GM18505 (cell line): Measurements from ENCODE around the gene TBX4.

Source experiments
- ATAC-seq: cut with Tn5 transposase; IDR thresholded peaks from one replicate; pipeline ENCODE4 v1.9.1; 2021; ENCODE audit not compliant: unreplicated experiment
- POLR2A ChIP-seq: IDR thresholded peaks from 4 replicates; pipeline ENCODE4 v1.6.1; 2011; ENCODE audit warnings: borderline replicate concordance; ENCODE audit not compliant: insufficient read depth, insufficient read length; ENCODE audit errors: extremely low read depth

The TBX4 gene

GRCh38 chr17:61452301-61453290 lies at the start of gene TBX4:
Gene TBX4, plus strand, starts transcription at chr17:61452422. Its CDS starts 4,069 bp downstream, at chr17:61456491.
- no peak for TF ChIP-seq POLR2A
- ATAC-seq = no peak

GRCh38 chr17:61402978-61403800 lies 49.0 kb upstream of the TBX4 start:
- ATAC-seq = no peak
- TF ChIP-seq POLR2A = no peak

GRCh38 chr17:61403801-61404662 lies 48.2 kb upstream of the TBX4 start:
- no peak for TF ChIP-seq POLR2A
- no peak for ATAC-seq

GRCh38 chr17:61404663-61404912 lies 47.6 kb upstream of the TBX4 start:
- ATAC-seq = no peak
- no peak for TF ChIP-seq POLR2A

- TF ChIP-seq POLR2A = no peak
- ATAC-seq = no peak
Measured at GRCh38 chr17:61404913-61405685, 47.1 kb upstream of the TBX4 start.

GRCh38 chr17:61405686-61406536 lies 46.3 kb upstream of the TBX4 start:
- no peak for ATAC-seq
- TF ChIP-seq POLR2A = no peak

GRCh38 chr17:61406537-61406845 lies 45.7 kb upstream of the TBX4 start:
- no peak for TF ChIP-seq POLR2A
- no peak for ATAC-seq

- TF ChIP-seq POLR2A = no peak
- ATAC-seq = no peak
Measured at GRCh38 chr17:61406971-61407911, 45.0 kb upstream of the TBX4 start.

- TF ChIP-seq POLR2A = no peak
- no peak for ATAC-seq
Measured at GRCh38 chr17:61408151-61409041, 43.8 kb upstream of the TBX4 start.
